ENCODE data around the gene MED27. TPM values are rescaled to one million over a fixed set of nuclear protein-coding genes. Genes with fewer than 3 reads are reported as not detected.
A peak's percentile ranks its signal among the peaks of the same experiment; 100 is the strongest.

MED27 gene
- total RNA-seq, 1 donor = 25.7 TPM

DNA sequence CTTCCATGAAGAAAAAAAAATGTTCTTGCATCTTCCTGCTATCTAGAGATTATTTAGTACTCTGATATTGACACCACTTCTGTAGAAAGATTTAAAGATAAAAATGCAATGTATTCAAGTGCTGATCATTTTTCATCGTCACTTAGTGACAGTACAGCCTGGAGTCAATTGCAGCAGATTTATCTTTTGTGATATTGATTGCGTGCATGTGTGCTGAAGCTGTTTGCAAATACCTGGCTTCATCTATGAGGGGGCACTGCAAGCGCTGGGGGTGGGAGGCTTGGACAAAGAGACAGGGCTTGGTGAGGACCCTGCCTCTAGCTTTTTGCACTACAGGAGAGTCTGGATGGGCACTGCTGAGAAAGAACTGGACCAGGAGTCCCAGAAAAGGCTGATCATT, 38.0 kb upstream of the MED27 start:
- H3K4me2 ChIP-seq (ENCODE audit: insufficient read depth, low read length) = no peak overlapping the region
- H3K4me1 ChIP-seq (ENCODE audit: insufficient read depth, low read length) = no peaks in the 10 kb centered on the region
- H3K27me3 ChIP-seq (ENCODE audit: insufficient read depth, low read length) = peaks cover 20% of the 10 kb centered on the region
- H4K20me1 ChIP-seq (ENCODE audit: insufficient read depth, low read length) = no peaks in the 10 kb centered on the region
- no peaks in the 10 kb centered on the region for H3K9me3 ChIP-seq (ENCODE audit: low read depth, low read length)
- H3K4me3 ChIP-seq (ENCODE audit: insufficient read depth, low read length) = no peak overlapping the region
- no peak for DNase-seq (ENCODE audit: insufficient read length, low spot score, missing footprints)
- H3K27ac ChIP-seq (ENCODE audit: low read depth, low read length) = no peak overlapping the region
- TF ChIP-seq, protein P1, sequence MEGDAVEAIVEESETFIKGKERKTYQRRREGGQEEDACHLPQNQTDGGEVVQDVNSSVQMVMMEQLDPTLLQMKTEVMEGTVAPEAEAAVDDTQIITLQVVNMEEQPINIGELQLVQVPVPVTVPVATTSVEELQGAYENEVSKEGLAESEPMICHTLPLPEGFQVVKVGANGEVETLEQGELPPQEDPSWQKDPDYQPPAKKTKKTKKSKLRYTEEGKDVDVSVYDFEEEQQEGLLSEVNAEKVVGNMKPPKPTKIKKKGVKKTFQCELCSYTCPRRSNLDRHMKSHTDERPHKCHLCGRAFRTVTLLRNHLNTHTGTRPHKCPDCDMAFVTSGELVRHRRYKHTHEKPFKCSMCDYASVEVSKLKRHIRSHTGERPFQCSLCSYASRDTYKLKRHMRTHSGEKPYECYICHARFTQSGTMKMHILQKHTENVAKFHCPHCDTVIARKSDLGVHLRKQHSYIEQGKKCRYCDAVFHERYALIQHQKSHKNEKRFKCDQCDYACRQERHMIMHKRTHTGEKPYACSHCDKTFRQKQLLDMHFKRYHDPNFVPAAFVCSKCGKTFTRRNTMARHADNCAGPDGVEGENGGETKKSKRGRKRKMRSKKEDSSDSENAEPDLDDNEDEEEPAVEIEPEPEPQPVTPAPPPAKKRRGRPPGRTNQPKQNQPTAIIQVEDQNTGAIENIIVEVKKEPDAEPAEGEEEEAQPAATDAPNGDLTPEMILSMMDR (IDR thresholded peaks at IDR 0.05; ENCODE audit: extremely low read depth, low read depth, low read length) = no peak
- no peaks in the 10 kb centered on the region for H3K79me2 ChIP-seq (ENCODE audit: insufficient read depth, low read length)
- no peaks in the 10 kb centered on the region for H3K36me3 ChIP-seq (ENCODE audit: insufficient read depth, low read length)
- H2AFZ ChIP-seq (ENCODE audit: low read length) = no peak overlapping the region

DNA sequence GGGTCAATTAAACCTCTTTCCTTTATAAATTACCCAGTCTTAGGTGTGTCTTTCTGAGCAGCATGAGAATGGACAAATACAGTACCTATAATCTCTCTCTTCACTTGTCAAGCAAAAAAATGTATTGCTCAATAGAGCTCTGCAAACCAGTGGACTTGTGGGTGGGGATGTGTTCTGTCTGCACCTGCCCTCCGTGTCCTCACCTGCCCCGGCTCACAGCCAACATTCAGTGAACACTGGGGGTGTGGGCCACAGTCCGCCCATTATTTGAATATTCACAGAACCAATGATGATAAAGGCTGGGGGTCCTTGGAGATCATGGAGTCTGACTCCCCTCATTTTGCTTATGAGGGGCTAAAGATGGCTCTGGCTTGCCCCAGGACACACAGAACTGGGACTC, 36.9 kb upstream of the MED27 start:
- Histone ChIP-seq H3K27me3 (ENCODE audit: insufficient read depth, low read length) (peaks cover 14% of the 10 kb centered on the region), H3K79me2 (ENCODE audit: insufficient read depth, low read length) (no peaks in the 10 kb centered on the region), H3K36me3 (ENCODE audit: insufficient read depth, low read length) (no peaks in the 10 kb centered on the region), H3K4me3 (ENCODE audit: insufficient read depth, low read length) (no peak overlapping the region), H3K4me1 (ENCODE audit: insufficient read depth, low read length) (no peaks in the 10 kb centered on the region), H4K20me1 (ENCODE audit: insufficient read depth, low read length) (no peaks in the 10 kb centered on the region), H3K9me3 (ENCODE audit: low read depth, low read length) (no peaks in the 10 kb centered on the region), H3K27ac (ENCODE audit: low read depth, low read length) (no peak overlapping the region), H3K4me2 (ENCODE audit: insufficient read depth, low read length) (no peak overlapping the region), H2AFZ (ENCODE audit: low read length) (no peak overlapping the region)
- TF ChIP-seq, protein P1 (IDR thresholded peaks at IDR 0.05; ENCODE audit: extremely low read depth, low read depth, low read length) = no peak
- no peak for DNase-seq (ENCODE audit: insufficient read length, low spot score, missing footprints)

DNA sequence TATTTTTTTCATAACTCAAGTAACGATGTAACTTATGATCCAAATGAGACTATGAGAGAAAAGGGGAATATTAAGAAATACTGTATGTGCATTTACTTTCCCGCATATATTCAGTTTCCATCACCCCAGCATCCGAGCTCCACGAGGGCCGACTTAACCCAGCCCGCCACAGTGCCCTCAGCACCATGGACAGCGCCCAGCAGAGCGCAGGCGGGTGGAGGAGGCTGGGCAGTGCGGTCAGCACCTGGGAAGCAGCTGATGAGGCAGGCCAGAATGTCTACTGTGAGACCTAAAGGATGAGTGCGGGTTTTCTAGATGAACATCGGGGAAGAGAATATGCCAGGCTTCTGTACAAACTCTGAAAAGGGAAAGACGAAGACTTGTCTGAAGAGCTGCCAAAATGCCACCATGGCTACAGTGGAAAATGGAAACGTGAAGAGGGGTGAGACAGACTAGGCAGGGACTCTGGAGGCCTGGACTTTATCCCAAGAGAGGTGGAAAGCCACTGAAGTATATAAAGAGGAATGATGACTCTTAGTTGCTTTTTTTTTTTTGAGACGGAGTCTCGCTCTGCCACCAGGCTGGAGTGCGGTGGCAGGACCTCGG, 34.5 kb upstream of the MED27 start:
- peaks cover 12% of the 10 kb centered on the region for H3K27me3 ChIP-seq (ENCODE audit: insufficient read depth, low read length)
- TF ChIP-seq, protein P1 (IDR thresholded peaks at IDR 0.05; ENCODE audit: extremely low read depth, low read depth, low read length) = no peak
- H3K4me2 ChIP-seq (ENCODE audit: insufficient read depth, low read length) = no peak overlapping the region
- H3K79me2 ChIP-seq (ENCODE audit: insufficient read depth, low read length) = no peaks in the 10 kb centered on the region
- no peak overlapping the region for H3K27ac ChIP-seq (ENCODE audit: low read depth, low read length)
- H3K36me3 ChIP-seq (ENCODE audit: insufficient read depth, low read length) = no peaks in the 10 kb centered on the region
- no peaks in the 10 kb centered on the region for H4K20me1 ChIP-seq (ENCODE audit: insufficient read depth, low read length)
- no peaks in the 10 kb centered on the region for H3K4me1 ChIP-seq (ENCODE audit: insufficient read depth, low read length)
- peak; percentile 92 for DNase-seq (ENCODE audit: insufficient read length, low spot score, missing footprints)
- H2AFZ ChIP-seq (ENCODE audit: low read length) = no peak overlapping the region
- no peak overlapping the region for H3K4me3 ChIP-seq (ENCODE audit: insufficient read depth, low read length)
- H3K9me3 ChIP-seq (ENCODE audit: low read depth, low read length) = no peaks in the 10 kb centered on the region

DNA sequence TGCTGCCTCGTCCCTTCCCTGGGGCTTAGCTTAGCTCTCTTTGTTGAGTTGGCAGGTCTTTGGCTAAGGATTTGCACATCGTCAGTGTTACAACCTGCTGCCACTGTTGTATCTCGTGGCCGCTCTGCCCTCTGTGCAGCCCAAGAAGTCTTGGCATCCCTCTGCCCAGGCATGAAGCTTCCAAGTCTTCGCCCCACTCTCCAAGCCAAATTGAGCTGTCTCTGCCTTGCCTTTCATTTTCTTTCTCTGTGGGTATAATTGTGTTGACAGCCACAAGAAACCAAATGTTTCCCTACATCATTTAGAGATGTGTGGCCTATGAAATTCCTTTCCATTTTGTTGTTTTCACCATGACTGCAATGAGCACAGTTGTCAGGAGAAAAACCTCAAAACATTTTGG, 29.6 kb upstream of the MED27 start:
- Histone ChIP-seq H3K27me3 (ENCODE audit: insufficient read depth, low read length) (peaks cover 20% of the 10 kb centered on the region), H4K20me1 (ENCODE audit: insufficient read depth, low read length) (no peaks in the 10 kb centered on the region), H3K9me3 (ENCODE audit: low read depth, low read length) (no peaks in the 10 kb centered on the region), H3K4me3 (ENCODE audit: insufficient read depth, low read length) (no peak overlapping the region), H3K4me1 (ENCODE audit: insufficient read depth, low read length) (no peaks in the 10 kb centered on the region), H2AFZ (ENCODE audit: low read length) (no peak overlapping the region), H3K79me2 (ENCODE audit: insufficient read depth, low read length) (no peaks in the 10 kb centered on the region), H3K27ac (ENCODE audit: low read depth, low read length) (no peak overlapping the region), H3K4me2 (ENCODE audit: insufficient read depth, low read length) (no peak overlapping the region), H3K36me3 (ENCODE audit: insufficient read depth, low read length) (no peaks in the 10 kb centered on the region)
- TF ChIP-seq, protein P1 (IDR thresholded peaks at IDR 0.05; ENCODE audit: extremely low read depth, low read depth, low read length) = no peak
- no peak for DNase-seq (ENCODE audit: insufficient read length, low spot score, missing footprints)
